ENCODE measurements around the gene FXYD2. TPM values are rescaled to one million over a fixed set of nuclear protein-coding genes. Genes with fewer than 3 reads are reported as not detected.
"Not testable (repeated sequence)": the region's sequence is repeated elsewhere in the genome, so short reads cannot be mapped to it uniquely, and the experiment has no call there.

FXYD2 gene
- total RNA-seq, 4 donors from 2014 or later: 0.67 to 1.7 TPM; not detected in 2

DNA sequence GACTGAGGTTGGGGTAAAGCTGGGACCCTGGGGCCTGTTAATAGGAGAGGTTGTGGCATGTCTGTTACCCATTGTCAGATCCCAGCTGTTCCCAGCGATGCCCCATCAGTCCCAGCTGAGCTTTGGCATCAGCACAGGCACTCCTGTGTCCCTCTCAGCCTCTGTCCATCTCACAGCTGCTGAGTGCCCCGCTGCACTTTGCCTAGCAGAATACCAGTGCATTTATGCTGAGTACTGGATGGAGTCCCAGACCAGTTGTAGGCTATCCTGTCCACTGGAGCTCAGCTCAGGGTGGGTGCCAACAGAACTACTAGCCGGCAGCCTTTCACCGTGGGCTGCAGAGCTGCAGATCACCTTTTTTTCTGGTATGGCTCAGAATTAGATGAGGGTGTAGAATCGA, 42.0 kb upstream of the FXYD2 start:
- Histone ChIP-seq H3K36me3 (no peaks in the 10 kb centered on the region), H3K4me1 (peaks cover 0 to 22% (median 0%) of the 10 kb centered on the region in 4 donors), H3K9me3 (no peaks in the 10 kb centered on the region), H3K27me3 (no peaks in the 10 kb centered on the region), H3K27ac (peak overlapping the region in 1 of 4 donors; percentile 22), H3K4me3 (no peak overlapping the region)
- DNase-seq: no peak
- TF ChIP-seq POLR2A (IDR thresholded peaks at IDR 0.05): no peak

DNA sequence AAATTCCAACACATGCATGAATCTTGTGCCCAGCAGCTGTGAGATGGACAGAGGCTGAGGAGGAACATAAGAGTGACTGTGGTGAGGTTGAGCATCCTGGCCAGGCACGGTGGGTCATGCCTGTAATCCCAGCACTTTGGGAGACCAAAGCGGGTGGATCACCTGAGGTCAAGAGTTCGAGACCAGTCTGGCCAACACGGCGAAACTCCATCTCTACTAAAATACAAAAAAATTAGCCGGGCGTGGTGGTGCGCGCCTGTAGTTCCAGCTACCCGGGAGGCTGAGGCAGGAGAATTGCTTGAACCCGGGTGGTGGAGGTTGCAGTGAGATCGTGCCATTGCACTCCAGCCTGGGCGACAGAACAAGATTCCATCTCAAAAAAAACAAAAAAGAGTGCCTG, 41.0 kb upstream of the FXYD2 start:
- H3K4me3 ChIP-seq, H3K36me3 ChIP-seq, DNase-seq, H3K27ac ChIP-seq, H3K9me3 ChIP-seq, H3K27me3 ChIP-seq: not testable (repeated sequence)
- H3K4me1 ChIP-seq: peaks cover 0 to 30% (median 0%) of the 10 kb centered on the region in 4 donors

GRCh38 chr11:117863383-117863782, 38.8 kb upstream of the FXYD2 start:
- Histone ChIP-seq H3K27me3 (no peaks in the 10 kb centered on the region), H3K36me3 (no peaks in the 10 kb centered on the region), H3K4me1 (peaks cover 0 to 18% (median 0%) of the 10 kb centered on the region in 4 donors), H3K9me3 (no peaks in the 10 kb centered on the region), H3K4me3 (no peak overlapping the region), H3K27ac (no peak overlapping the region)
- DNase-seq: no peak
- TF ChIP-seq POLR2A (IDR thresholded peaks at IDR 0.05): no peak
- no peak for TF ChIP-seq CTCF (IDR thresholded peaks at IDR 0.05)

GRCh38 chr11:117862753-117863152, 38.2 kb upstream of the FXYD2 start:
- Histone ChIP-seq H3K9me3 (no peaks in the 10 kb centered on the region), H3K4me1 (peaks cover 0 to 18% (median 0%) of the 10 kb centered on the region in 4 donors), H3K27me3 (no peaks in the 10 kb centered on the region), H3K4me3 (no peak overlapping the region), H3K36me3 (no peaks in the 10 kb centered on the region), H3K27ac (peak overlapping the region in 2 of 4 donors; percentile 60 to 61)
- TF ChIP-seq CTCF (IDR thresholded peaks at IDR 0.05) (no peak), POLR2A (IDR thresholded peaks at IDR 0.05) (no peak)
- DNase-seq: no peak

DNA sequence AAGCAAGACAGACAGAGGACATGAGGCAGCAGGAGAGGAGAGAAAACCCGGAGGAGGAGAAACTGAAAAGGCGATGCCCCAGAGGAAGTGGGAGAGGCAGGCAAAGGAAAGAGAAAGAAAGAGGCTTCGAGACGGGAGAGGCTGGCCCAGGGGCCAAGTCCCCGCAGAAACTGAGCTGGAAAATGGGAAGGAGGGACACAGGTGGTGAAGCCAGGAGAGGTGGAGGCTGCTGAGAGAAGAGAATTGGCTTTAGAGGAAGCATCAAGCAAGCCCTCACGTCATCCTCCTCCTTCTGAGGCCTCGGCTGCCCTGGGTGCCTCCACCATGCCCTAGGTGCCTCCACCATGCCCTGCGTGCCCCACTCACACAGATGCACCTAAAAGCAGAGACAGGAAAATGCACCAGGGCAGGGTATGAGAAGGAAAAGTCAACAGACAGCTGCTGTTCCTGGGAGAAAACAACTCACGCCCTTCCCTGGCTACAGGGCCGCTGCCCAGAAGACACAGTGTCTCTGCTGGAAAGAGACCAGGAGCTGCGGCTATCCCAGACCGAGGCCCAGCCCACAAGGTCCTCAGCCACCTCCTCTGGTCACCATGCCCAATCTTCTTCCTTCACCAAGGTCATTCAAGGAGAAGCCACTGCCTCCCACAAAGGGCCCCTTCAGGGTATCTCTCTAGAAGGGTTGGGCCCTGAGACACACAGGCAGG, 37.6 kb upstream of the FXYD2 start:
- Histone ChIP-seq H3K36me3 (no peaks in the 10 kb centered on the region), H3K27me3 (no peaks in the 10 kb centered on the region), H3K27ac (peak overlapping the region in 3 of 4 donors; percentile 19 to 61 (median 60)), H3K9me3 (no peaks in the 10 kb centered on the region), H3K4me1 (peaks cover 0 to 18% (median 0%) of the 10 kb centered on the region in 4 donors), H3K4me3 (no peak overlapping the region)
- no peak for TF ChIP-seq CTCF (IDR thresholded peaks at IDR 0.05)
- no peak for TF ChIP-seq POLR2A (IDR thresholded peaks at IDR 0.05)
- peak in 1 of 3 donors; percentile 40 for DNase-seq

DNA sequence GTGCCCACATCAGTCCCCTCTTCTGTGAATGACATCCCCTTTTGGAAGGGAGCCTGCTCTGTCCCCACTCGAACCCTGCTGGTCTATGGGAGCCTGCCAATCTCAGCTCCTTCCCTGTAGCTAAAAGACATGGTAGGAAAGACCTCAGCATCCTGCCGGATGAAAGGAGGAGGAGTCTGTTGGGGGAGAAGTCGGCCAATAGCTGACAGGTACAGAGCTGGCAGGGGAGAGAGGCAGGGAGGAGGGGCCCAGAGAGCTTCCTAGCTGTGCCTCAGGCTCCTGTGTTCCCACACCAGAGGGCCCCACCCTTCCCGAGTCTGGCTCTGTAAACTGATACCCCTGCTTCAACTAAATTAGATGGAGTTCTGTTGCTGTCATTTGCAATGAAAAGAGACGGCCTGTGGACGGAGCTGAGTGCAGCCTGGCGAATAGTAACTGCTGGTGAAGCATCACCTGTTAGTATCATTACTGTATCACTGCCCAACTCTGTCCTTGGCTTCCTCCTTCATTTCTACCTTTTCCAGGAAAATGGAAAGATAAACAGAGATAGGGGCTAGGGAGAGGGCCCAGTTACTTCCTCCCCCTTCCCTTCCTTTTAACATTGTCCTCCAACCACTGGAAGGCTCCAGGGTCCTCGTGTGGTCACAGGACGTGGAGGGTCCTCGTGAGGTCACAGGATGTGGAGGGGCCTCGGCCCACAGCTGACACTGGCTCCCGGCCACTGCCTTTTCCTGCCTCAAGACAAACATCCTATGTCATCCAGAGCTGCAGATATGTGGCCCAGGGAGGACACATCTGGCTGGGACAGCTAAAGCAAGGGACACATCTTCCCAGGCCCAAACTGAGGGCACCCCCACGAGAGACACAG, 36.8 kb upstream of the FXYD2 start:
- TF ChIP-seq POLR2A (IDR thresholded peaks at IDR 0.05): no peak
- no peak for TF ChIP-seq CTCF (IDR thresholded peaks at IDR 0.05)
- Histone ChIP-seq H3K27me3 (no peaks in the 10 kb centered on the region), H3K36me3 (no peaks in the 10 kb centered on the region), H3K9me3 (no peaks in the 10 kb centered on the region), H3K4me3 (no peak overlapping the region), H3K4me1 (peaks cover 0 to 18% (median 0%) of the 10 kb centered on the region in 4 donors), H3K27ac (peak overlapping the region in 3 of 4 donors; percentile 19 to 61 (median 60))
- peak in 1 of 3 donors; percentile 44 for DNase-seq

Measured in Peyer's patch (tissue), 4 donors.